ENCODE measurements around the gene ATP2A1. TPM values are rescaled to one million over a fixed set of nuclear protein-coding genes. Genes with fewer than 3 reads are reported as not detected.
A peak's percentile ranks its signal among the peaks of the same experiment; 100 is the strongest.

The ATP2A1 gene
- total and polyA plus RNA-seq, 2 of the 8 experiments (the other 6 are each of a cell fraction or from before 2014, with no cell fraction given), result 1.7 to 2.4 TPM

DNA sequence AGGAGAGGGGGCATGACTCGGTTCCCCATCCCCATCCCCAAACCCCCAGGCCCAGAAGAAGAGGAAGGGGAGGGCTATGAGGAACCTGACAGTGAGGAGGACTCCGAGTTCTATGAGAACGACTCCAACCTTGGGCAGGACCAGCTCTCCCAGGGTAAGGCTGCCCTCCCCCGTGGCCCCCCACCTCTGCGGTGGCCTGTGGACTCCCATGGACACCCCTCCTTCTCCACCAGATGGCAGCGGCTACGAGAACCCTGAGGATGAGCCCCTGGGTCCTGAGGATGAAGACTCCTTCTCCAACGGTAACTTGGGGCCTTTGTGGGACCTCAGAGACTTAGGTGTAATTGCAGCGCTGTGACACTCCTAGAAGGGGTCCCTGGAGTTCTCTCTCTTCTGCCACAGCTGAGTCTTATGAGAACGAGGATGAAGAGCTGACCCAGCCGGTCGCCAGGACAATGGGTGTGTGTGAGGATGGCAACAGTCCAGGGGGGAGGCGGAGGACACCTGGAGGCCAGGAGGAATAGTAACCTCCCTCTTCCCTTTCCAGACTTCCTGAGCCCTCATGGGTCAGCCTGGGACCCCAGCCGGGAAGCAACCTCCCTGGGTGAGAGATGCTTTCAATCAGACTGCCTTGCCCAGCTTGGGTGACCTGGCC is 59.1 kb downstream of the ATP2A1 start:
- H4K8ac ChIP-seq (ENCODE audit: extremely low read depth, insufficient read depth, low read length), result no peak overlapping the region
- 85% methylated on average over 12 of the region's 14 CpGs; no CpG with 5 or more reads in 1 of the 2 experiments for WGBS, 2 experiments (ENCODE audit: extremely low coverage in 1 of 2, insufficient coverage in 1 of 2, insufficient read length in 1 of 2, insufficient replicate concordance in 2 of 2, low coverage in 1 of 2, low lambda C conversion rate in 2 of 2, missing lambda C conversion rate in 1 of 2)
- no peak overlapping the region for H4K5ac ChIP-seq (ENCODE audit: insufficient read length, low read depth, low read length)
- POLR2A ChIA-PET (ENCODE audit: partially characterized antibody), result interaction anchor here (1.2 to 3.3 kb wide), 5 partner anchors 8 to 115 kb away, joined by 5 to 23 read pairs (median 8); partner anchors contain the start of genes ATXN2L, RABEP2 and SH2B1
- H3K23ac ChIP-seq (ENCODE audit: insufficient read length), result no peak overlapping the region
- DNase-seq (ENCODE audit: low read depth in 1 of 2, low spot score in 2 of 2) (no peak), FAIRE-seq (no peak)
- H3K56ac ChIP-seq (replicated peaks; ENCODE audit: insufficient read length, low read depth, low read length), result no peak overlapping the region
- H4K91ac ChIP-seq (replicated peaks; ENCODE audit: insufficient read length, low read length), result no peak overlapping the region
- H2AFZ ChIP-seq (ENCODE audit: low read length), result no peak overlapping the region
- no peak overlapping the region for H3K14ac ChIP-seq (ENCODE audit: insufficient read length)
- H3K23me2 ChIP-seq (ENCODE audit: low read depth, low read length), result peaks cover 2% of the 10 kb centered on the region; the same call in 1 of the 2 replicates
- no peaks in the 10 kb centered on the region for H3K36me3 ChIP-seq (ENCODE audit: control insufficient read depth in 2 of 4, insufficient read depth in 4 of 4, low read length in 3 of 4)
- H2BK12ac ChIP-seq (ENCODE audit: low read depth, low read length), result no peak overlapping the region
- H3K9ac ChIP-seq (replicated peaks in 1 of 4; ENCODE audit: extremely low read depth in 1 of 4, low read depth in 3 of 4, low read length in 3 of 4), result no peak overlapping the region
- no peak overlapping the region for H3K4me2 ChIP-seq (ENCODE audit: insufficient read depth in 1 of 2, low read depth in 2 of 2, low read length in 2 of 2)
- H3K27me3 ChIP-seq (replicated peaks in 1 of 4; ENCODE audit: control insufficient read depth in 3 of 4, extremely low read depth in 1 of 4, insufficient read depth in 3 of 4, low read length in 3 of 4), result no peaks in the 10 kb centered on the region
- no peak for TF ChIP-seq SUZ12 (IDR thresholded peaks at IDR 0.05; ENCODE audit: low read length)
- TF ChIP-seq, protein P1, sequence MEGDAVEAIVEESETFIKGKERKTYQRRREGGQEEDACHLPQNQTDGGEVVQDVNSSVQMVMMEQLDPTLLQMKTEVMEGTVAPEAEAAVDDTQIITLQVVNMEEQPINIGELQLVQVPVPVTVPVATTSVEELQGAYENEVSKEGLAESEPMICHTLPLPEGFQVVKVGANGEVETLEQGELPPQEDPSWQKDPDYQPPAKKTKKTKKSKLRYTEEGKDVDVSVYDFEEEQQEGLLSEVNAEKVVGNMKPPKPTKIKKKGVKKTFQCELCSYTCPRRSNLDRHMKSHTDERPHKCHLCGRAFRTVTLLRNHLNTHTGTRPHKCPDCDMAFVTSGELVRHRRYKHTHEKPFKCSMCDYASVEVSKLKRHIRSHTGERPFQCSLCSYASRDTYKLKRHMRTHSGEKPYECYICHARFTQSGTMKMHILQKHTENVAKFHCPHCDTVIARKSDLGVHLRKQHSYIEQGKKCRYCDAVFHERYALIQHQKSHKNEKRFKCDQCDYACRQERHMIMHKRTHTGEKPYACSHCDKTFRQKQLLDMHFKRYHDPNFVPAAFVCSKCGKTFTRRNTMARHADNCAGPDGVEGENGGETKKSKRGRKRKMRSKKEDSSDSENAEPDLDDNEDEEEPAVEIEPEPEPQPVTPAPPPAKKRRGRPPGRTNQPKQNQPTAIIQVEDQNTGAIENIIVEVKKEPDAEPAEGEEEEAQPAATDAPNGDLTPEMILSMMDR (IDR thresholded peaks at IDR 0.05; ENCODE audit: control extremely low read depth in 1 of 3, insufficient read depth in 1 of 3, low read depth in 1 of 3, low read length in 3 of 3), result peak in 1 of 3 experiments; percentile 0; a peak in 1 of 4 replicates
- no peaks in the 10 kb centered on the region; a peak in 1 of 7 replicates for H3K4me1 ChIP-seq (replicated peaks in 1 of 4; ENCODE audit: control insufficient read depth in 3 of 4, insufficient read depth in 4 of 4, low read length in 3 of 4)
- no peaks in the 10 kb centered on the region for H3K9me3 ChIP-seq (ENCODE audit: insufficient read depth in 2 of 2, low read depth in 1 of 2, low read length in 1 of 2)
- no peak overlapping the region for H2AK5ac ChIP-seq (ENCODE audit: low read depth, low read length)
- no peak overlapping the region for H2BK120ac ChIP-seq (replicated peaks; ENCODE audit: low read depth, low read length)
- CTCF ChIA-PET (ENCODE audit: partially characterized antibody), result interaction anchor here (0.6 to 1.8 kb wide), 10 partner anchors 8 to 81 kb away, joined by 3 to 6 read pairs (median 4); no protein-coding TSS in a partner anchor
- H2BK20ac ChIP-seq (ENCODE audit: low read length), result no peak overlapping the region
- no peak overlapping the region for H3K4me3 ChIP-seq (ENCODE audit: extremely low read depth in 1 of 4, insufficient read depth in 2 of 4, low read depth in 3 of 4, low read length in 4 of 4)
- no peak overlapping the region for H3K27ac ChIP-seq (ENCODE audit: low read depth, low read length)
- no peaks in the 10 kb centered on the region for H3K79me1 ChIP-seq (ENCODE audit: low read depth, low read length)
- H2BK5ac ChIP-seq (ENCODE audit: low read depth, low read length), result no peak overlapping the region
- H3K18ac ChIP-seq (ENCODE audit: extremely low read depth, low read length), result no peak overlapping the region
- no peaks in the 10 kb centered on the region for H3K79me2 ChIP-seq (ENCODE audit: control insufficient read depth in 1 of 2, insufficient read depth in 2 of 2, low read length in 2 of 2)
- H3K4ac ChIP-seq (replicated peaks; ENCODE audit: insufficient read length, low read depth, low read length), result no peak overlapping the region
- H4K20me1 ChIP-seq (replicated peaks in 1 of 2; ENCODE audit: control insufficient read depth in 1 of 2, insufficient read depth in 2 of 2, low read length in 2 of 2), result no peaks in the 10 kb centered on the region
- no peak overlapping the region for H2BK15ac ChIP-seq (ENCODE audit: low read length)

Data from H1 (cell line).